Heart left ventricle (tissue), 13 donors: ENCODE results near the gene ATP13A1.

Experiments used
- POLR2A ChIP-seq, 2 donors: fragments of 450-650 bp; IDR thresholded peaks; one replicate each; pipeline ENCODE4 v1.6.1; 2017; ENCODE audit warnings: antibody characterized with exemption in 2 of 2, mild to moderate bottlenecking in 2 of 2, moderate library complexity in 2 of 2
- TF ChIP-seq, protein P1 (sequence below), 12 donors: fragments of 200-600 bp; sonication (generic) in 4 of 12; IDR thresholded peaks; one replicate each; pipeline versions ENCODE4 v1.5.0 to v1.8.0; 2018 to 2022; ENCODE audit warnings: antibody characterized with exemption in 12 of 12, mild to moderate bottlenecking in 5 of 12
- donor health status: ischemic (EF 13 %, LVEDD 7.1; RV severe dilation, severe dysfunction).
- donor health status: DM: no; HTN: yes; CAD: no.
- donor health status: DM: no; HTN: no; CAD: no.
- donor health status: ischemic (EF 25% LVEDD 6.9; RV normal size, moderate dysfunction).
- donor health status: ischemic (EF 25% LVEDD 5.7; RV mildly dilated, moderate dysfunction).
- donor health status: ischemic (EF 35%, LVEDD 5.7; RV mildly dilated, moderate dysfunction).
- donor health status: nonischemic (EF 11% LVEDD 7.7; RV severe dilation, severe dysfunction).
- donor health status: DM: yes; HTN: yes; CAD: no.
- donor health status: PGD.
- donor health status: ischemic (EF 29% LVEDD 5.4; RV normal size, mild dysfunction).
- donor health status: nonischemic (EF 23%, LVEDD 6.1; RV moderate dilation, normal function).

GRCh38 chr19:19627621-19628500 lies 35.6 kb downstream of the ATP13A1 start, which contains the start of gene LPAR2:
- TF ChIP-seq, protein P1, sequence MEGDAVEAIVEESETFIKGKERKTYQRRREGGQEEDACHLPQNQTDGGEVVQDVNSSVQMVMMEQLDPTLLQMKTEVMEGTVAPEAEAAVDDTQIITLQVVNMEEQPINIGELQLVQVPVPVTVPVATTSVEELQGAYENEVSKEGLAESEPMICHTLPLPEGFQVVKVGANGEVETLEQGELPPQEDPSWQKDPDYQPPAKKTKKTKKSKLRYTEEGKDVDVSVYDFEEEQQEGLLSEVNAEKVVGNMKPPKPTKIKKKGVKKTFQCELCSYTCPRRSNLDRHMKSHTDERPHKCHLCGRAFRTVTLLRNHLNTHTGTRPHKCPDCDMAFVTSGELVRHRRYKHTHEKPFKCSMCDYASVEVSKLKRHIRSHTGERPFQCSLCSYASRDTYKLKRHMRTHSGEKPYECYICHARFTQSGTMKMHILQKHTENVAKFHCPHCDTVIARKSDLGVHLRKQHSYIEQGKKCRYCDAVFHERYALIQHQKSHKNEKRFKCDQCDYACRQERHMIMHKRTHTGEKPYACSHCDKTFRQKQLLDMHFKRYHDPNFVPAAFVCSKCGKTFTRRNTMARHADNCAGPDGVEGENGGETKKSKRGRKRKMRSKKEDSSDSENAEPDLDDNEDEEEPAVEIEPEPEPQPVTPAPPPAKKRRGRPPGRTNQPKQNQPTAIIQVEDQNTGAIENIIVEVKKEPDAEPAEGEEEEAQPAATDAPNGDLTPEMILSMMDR (IDR thresholded peaks at IDR 0.05): no peak
- no peak for TF ChIP-seq POLR2A (IDR thresholded peaks at IDR 0.05)
